Upper lobe of right lung (tissue), 1 donor: ENCODE data around the gene C19orf12. TPM values are rescaled to one million over a fixed set of nuclear protein-coding genes. Genes with fewer than 3 reads are reported as not detected.

ENCODE experiments used
- ATAC-seq: fragments of 200-7000 bp; cut with Tn5 transposase; one replicate; pipeline ENCODE4 v1.9.1; 2020; ENCODE audit warnings: mild to moderate bottlenecking, moderate library complexity
- DNase-seq: peaks from one replicate; pipeline ENCODE4 v3.0.0-alpha.2; 2020
- H3K27ac ChIP-seq: fragments of 200-600 bp; one replicate; pipeline ENCODE4 v1.8.0; 2022
- H3K27me3 ChIP-seq: fragments of 200-600 bp; one replicate; pipeline ENCODE4 v1.8.0; 2022; ENCODE audit warnings: mild to moderate bottlenecking
- H3K36me3 ChIP-seq: fragments of 200-600 bp; one replicate; pipeline ENCODE4 v1.8.0; 2022
- H3K4me1 ChIP-seq: fragments of 200-600 bp; one replicate; pipeline ENCODE4 v1.8.0; 2022
- H3K4me3 ChIP-seq: fragments of 200-600 bp; one replicate; pipeline ENCODE4 v1.8.0; 2022; ENCODE audit warnings: mild to moderate bottlenecking
- H3K9me3 ChIP-seq: fragments of 200-600 bp; one replicate; pipeline ENCODE4 v1.8.0; 2022
- intact Hi-C: fragments of 100-400 bp; cut with DNase I; formaldehyde crosslinking; loops from one replicate; pipeline ENCODE4 v1.11.0; 2022
- total RNA-seq: library from RNA; stranded (reverse); fragmentation: NEBNext Ultra II Directional; extraction: Animal tissue kit (Norgen Biotek cat#: 25700); gene quantifications from one replicate; pipeline ENCODE4 v1.2.1, GENCODE V29; 2021
- TF ChIP-seq, protein P1 (sequence below): fragments of 200-600 bp; IDR thresholded peaks from one replicate; pipeline ENCODE4 v1.8.0; 2022; ENCODE audit warnings: antibody characterized with exemption
- donor health status: DM: no; HTN: yes; CAD: no; lungs with severe emphysema.

Gene C19orf12
- total RNA-seq, 1 donor from 2014 or later = 22.1 TPM

DNA sequence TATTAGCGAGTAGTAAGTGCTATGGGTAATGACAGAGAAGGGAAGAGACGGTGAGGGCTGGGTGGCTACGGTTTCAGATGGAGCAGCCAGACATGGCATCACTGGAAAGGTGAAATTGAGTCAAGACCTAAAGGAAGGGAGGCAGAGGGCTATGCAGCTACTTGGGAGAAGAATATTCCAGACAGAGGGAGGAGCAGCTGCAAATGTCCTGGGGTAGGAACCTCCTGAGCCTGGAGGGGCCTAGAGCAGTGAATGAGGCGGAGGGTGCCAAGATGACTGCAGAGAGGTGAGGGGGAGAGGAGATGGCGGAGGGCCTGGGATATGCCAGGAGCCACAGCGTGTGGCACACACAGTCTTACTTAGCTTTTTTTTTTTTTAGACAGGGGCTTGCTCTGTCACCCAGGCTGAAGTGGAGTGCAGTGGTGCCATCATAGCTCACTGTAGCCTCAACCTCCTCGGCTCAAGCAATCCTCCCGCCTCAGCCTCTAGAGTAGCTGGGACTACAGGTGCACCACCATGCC lies 28.7 kb downstream of the C19orf12 start:
- no peaks in the 10 kb centered on the region for H3K27me3 ChIP-seq
- no peak for ATAC-seq
- H3K9me3 ChIP-seq = peaks cover 3% of the 10 kb centered on the region
- DNase-seq = no peak
- H3K4me3 ChIP-seq = no peak overlapping the region
- TF ChIP-seq, protein P1, sequence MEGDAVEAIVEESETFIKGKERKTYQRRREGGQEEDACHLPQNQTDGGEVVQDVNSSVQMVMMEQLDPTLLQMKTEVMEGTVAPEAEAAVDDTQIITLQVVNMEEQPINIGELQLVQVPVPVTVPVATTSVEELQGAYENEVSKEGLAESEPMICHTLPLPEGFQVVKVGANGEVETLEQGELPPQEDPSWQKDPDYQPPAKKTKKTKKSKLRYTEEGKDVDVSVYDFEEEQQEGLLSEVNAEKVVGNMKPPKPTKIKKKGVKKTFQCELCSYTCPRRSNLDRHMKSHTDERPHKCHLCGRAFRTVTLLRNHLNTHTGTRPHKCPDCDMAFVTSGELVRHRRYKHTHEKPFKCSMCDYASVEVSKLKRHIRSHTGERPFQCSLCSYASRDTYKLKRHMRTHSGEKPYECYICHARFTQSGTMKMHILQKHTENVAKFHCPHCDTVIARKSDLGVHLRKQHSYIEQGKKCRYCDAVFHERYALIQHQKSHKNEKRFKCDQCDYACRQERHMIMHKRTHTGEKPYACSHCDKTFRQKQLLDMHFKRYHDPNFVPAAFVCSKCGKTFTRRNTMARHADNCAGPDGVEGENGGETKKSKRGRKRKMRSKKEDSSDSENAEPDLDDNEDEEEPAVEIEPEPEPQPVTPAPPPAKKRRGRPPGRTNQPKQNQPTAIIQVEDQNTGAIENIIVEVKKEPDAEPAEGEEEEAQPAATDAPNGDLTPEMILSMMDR = no peak
- intact Hi-C loops = no loop called here
- peak overlapping the region; percentile 36 for H3K27ac ChIP-seq
- no peaks in the 10 kb centered on the region for H3K36me3 ChIP-seq
- H3K4me1 ChIP-seq = peaks cover 7% of the 10 kb centered on the region

GRCh38 chr19:29685326-29685725 lies 29.7 kb downstream of the C19orf12 start:
- Histone ChIP-seq H3K27ac (no peak overlapping the region), H3K9me3 (no peaks in the 10 kb centered on the region), H3K27me3 (no peaks in the 10 kb centered on the region), H3K36me3 (no peaks in the 10 kb centered on the region), H3K4me1 (peaks cover 17% of the 10 kb centered on the region), H3K4me3 (no peak overlapping the region)
- intact Hi-C loops = no loop called here
- ATAC-seq = peak; percentile 44
- no peak for DNase-seq
- TF ChIP-seq, protein P1 = no peak

DNA sequence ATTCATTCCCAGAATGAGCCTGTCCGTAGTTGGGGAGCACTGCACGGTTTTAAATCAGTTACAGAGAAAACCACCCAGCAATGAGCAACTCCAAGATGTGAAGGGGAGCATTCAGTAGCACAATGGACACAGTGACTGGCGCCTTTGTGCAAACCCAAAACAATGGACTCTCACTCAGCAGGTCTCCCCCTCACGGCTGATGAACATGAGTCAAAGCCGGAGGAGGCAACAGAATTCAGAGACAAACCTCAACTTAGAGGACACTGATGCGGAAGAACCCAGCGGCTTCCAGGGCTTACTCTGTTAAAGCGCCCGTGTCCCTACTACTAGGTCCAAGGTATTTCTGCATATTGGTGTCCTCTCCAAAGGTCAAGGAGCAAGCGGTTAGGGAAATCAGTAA lies 32.1 kb downstream of the C19orf12 start:
- Histone ChIP-seq H3K36me3 (no peaks in the 10 kb centered on the region), H3K27ac (peak overlapping the region; percentile 36), H3K9me3 (no peaks in the 10 kb centered on the region), H3K27me3 (no peaks in the 10 kb centered on the region), H3K4me3 (no peak overlapping the region), H3K4me1 (peaks cover 30% of the 10 kb centered on the region)
- ATAC-seq (no peak), DNase-seq (no peak)
- TF ChIP-seq, protein P1 = no peak
- intact Hi-C loops = no loop called here

GRCh38 chr19:29682236-29682895 lies 32.7 kb downstream of the C19orf12 start:
- intact Hi-C loops = no loop called here
- TF ChIP-seq, protein P1 = no peak
- no peak overlapping the region for H3K4me3 ChIP-seq
- H3K36me3 ChIP-seq = peaks cover 4% of the 10 kb centered on the region
- no peaks in the 10 kb centered on the region for H3K27me3 ChIP-seq
- H3K4me1 ChIP-seq = peaks cover 36% of the 10 kb centered on the region
- no peak for DNase-seq
- no peak for ATAC-seq
- peak overlapping the region; percentile 36 for H3K27ac ChIP-seq
- no peaks in the 10 kb centered on the region for H3K9me3 ChIP-seq

- no peak overlapping the region for H3K4me3 ChIP-seq
- H3K4me1 ChIP-seq = peaks cover 43% of the 10 kb centered on the region
- peak; percentile 8 for ATAC-seq
- no peak for DNase-seq
- peaks cover 8% of the 10 kb centered on the region for H3K36me3 ChIP-seq
- intact Hi-C loops = no loop called here
- no peaks in the 10 kb centered on the region for H3K27me3 ChIP-seq
- H3K27ac ChIP-seq = peak overlapping the region; percentile 55
- no peaks in the 10 kb centered on the region for H3K9me3 ChIP-seq
- TF ChIP-seq, protein P1 = no peak
These were observed 33.4 kb downstream of the C19orf12 start for GRCh38 chr19:29681422-29682235.
